ENCODE results near the gene TMEM184B. TPM values are rescaled to one million over a fixed set of nuclear protein-coding genes. Genes with fewer than 3 reads are reported as not detected.
A peak's percentile ranks its signal among the peaks of the same experiment; 100 is the strongest.

The TMEM184B gene
- total RNA-seq, 2 donors from 2014 or later: 55.4 to 57.6 TPM

- Histone ChIP-seq H3K36me3 (ENCODE audit: control insufficient read depth, insufficient read depth, low read length) (peaks cover 4% of the 10 kb centered on the region), H3K4me3 (ENCODE audit: low read length) (no peak overlapping the region), H3K27ac (ENCODE audit: low read depth, low read length) (peak overlapping the region; percentile 49), H3K9ac (ENCODE audit: extremely low read depth, low read length, poor library complexity, severe bottlenecking) (no peak overlapping the region), H3K9me3 (ENCODE audit: control insufficient read depth, low read length) (no peaks in the 10 kb centered on the region), H3K27me3 (ENCODE audit: control insufficient read depth, insufficient read depth, low read length, poor library complexity, severe bottlenecking) (no peaks in the 10 kb centered on the region), H3K4me1 (ENCODE audit: control insufficient read depth, insufficient read depth, low read length) (peaks cover 9% of the 10 kb centered on the region)
- Mint-ChIP-seq H3K36me3 (ENCODE audit: low read depth) (peaks cover 25% of the 10 kb centered on the region), H3K27me3 (ENCODE audit: insufficient read depth) (peaks cover 5% of the 10 kb centered on the region), H3K4me3 (no peak overlapping the region), H3K9me3 (no peaks in the 10 kb centered on the region), H3K4me1 (peaks cover 16% of the 10 kb centered on the region), H3K27ac (peak overlapping the region; percentile 91)
- peak; percentile 64 for DNase-seq
- TF ChIP-seq, protein P1, sequence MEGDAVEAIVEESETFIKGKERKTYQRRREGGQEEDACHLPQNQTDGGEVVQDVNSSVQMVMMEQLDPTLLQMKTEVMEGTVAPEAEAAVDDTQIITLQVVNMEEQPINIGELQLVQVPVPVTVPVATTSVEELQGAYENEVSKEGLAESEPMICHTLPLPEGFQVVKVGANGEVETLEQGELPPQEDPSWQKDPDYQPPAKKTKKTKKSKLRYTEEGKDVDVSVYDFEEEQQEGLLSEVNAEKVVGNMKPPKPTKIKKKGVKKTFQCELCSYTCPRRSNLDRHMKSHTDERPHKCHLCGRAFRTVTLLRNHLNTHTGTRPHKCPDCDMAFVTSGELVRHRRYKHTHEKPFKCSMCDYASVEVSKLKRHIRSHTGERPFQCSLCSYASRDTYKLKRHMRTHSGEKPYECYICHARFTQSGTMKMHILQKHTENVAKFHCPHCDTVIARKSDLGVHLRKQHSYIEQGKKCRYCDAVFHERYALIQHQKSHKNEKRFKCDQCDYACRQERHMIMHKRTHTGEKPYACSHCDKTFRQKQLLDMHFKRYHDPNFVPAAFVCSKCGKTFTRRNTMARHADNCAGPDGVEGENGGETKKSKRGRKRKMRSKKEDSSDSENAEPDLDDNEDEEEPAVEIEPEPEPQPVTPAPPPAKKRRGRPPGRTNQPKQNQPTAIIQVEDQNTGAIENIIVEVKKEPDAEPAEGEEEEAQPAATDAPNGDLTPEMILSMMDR (conservative IDR thresholded peaks at IDR 0.05): no peak
- WGBS, 2 experiments (ENCODE audit: insufficient coverage in 1 of 2, insufficient read length in 1 of 2): 84% methylated on average over 5 to 10 of the region's 10 CpGs
These were observed 53.2 kb downstream of the TMEM184B start for GRCh38 chr22:38219632-38220031.

- Histone ChIP-seq H3K4me1 (ENCODE audit: control insufficient read depth, insufficient read depth, low read length) (peaks cover 9% of the 10 kb centered on the region), H3K36me3 (ENCODE audit: control insufficient read depth, insufficient read depth, low read length) (peaks cover 4% of the 10 kb centered on the region), H3K9ac (ENCODE audit: extremely low read depth, low read length, poor library complexity, severe bottlenecking) (peak overlapping the region; percentile 25), H3K4me3 (ENCODE audit: low read length) (no peak overlapping the region), H3K9me3 (ENCODE audit: control insufficient read depth, low read length) (no peaks in the 10 kb centered on the region), H3K27me3 (ENCODE audit: control insufficient read depth, insufficient read depth, low read length, poor library complexity, severe bottlenecking) (no peaks in the 10 kb centered on the region), H3K27ac (ENCODE audit: low read depth, low read length) (peak overlapping the region; percentile 49)
- peaks cover 16% of the 10 kb centered on the region for H3K4me1 Mint-ChIP-seq
- WGBS, 2 experiments (ENCODE audit: insufficient coverage in 1 of 2, insufficient read length in 1 of 2): 61 to 75% methylated on average over 12 to 23 of the region's 25 CpGs
- H3K36me3 Mint-ChIP-seq (ENCODE audit: low read depth): peaks cover 20% of the 10 kb centered on the region
- H3K27me3 Mint-ChIP-seq (ENCODE audit: insufficient read depth): peaks cover 10% of the 10 kb centered on the region
- H3K9me3 Mint-ChIP-seq: no peaks in the 10 kb centered on the region
- H3K4me3 Mint-ChIP-seq: no peak overlapping the region
- peak; percentile 91 for DNase-seq
- TF ChIP-seq, protein P1 (conservative IDR thresholded peaks at IDR 0.05): no peak
- H3K27ac Mint-ChIP-seq: peak overlapping the region; percentile 91
These were observed 53.9 kb downstream of the TMEM184B start for GRCh38 chr22:38218661-38219622.

DNA sequence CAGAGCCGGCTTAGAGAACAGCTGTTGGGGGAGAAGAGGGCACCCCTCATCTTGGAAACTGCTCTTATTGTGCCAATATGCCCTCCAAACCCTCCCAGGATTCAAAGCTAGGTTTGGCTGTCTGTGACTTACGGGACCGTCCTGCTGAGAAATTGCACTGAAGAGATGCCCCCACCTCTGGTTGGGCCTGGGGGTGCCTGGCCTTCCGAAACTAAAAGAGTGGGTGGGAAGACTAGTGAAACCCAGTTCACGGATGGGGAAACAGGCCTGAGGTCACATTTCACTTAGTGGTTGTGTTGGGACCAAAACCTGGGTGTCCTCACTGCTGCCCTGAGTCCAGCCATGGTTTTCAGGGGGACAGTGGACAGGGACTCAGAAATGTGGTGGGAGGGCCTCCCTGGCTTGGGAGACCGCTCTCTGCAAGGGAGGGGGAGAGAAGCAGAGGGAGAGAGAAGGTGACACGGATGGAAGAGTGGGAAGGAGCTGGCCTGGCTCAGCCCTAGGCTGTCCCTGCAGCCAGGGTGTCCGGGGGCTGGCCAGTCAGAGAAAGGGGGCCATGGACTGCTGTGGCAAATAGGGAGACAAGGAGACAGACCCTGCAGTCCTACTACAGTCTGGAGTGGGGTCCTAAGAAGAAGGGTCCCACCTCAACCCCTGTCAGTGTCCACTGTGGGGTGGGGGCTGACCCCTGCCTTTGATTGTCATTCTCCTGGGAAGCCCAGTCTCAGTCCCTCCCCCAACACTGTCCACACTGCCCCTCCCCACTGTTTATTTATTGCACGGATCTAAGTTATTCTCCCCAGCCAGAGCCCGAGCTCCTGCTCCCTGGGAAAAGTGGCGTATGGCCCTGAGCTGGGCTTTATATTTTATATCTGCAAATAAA, 57.4 kb downstream of the TMEM184B start:
- no peak for DNase-seq
- Histone ChIP-seq H3K4me3 (ENCODE audit: low read length) (no peak overlapping the region), H3K27me3 (ENCODE audit: control insufficient read depth, insufficient read depth, low read length, poor library complexity, severe bottlenecking) (no peaks in the 10 kb centered on the region), H3K4me1 (ENCODE audit: control insufficient read depth, insufficient read depth, low read length) (peaks cover 9% of the 10 kb centered on the region), H3K9ac (ENCODE audit: extremely low read depth, low read length, poor library complexity, severe bottlenecking) (no peak overlapping the region), H3K36me3 (ENCODE audit: control insufficient read depth, insufficient read depth, low read length) (peaks cover 4% of the 10 kb centered on the region), H3K9me3 (ENCODE audit: control insufficient read depth, low read length) (no peaks in the 10 kb centered on the region), H3K27ac (ENCODE audit: low read depth, low read length) (peak overlapping the region; percentile 32)
- no peaks in the 10 kb centered on the region for H3K9me3 Mint-ChIP-seq
- H3K4me1 Mint-ChIP-seq: peaks cover 25% of the 10 kb centered on the region
- 86 to 89% methylated on average over 7 to 11 of the region's 11 CpGs for WGBS, 2 experiments (ENCODE audit: insufficient coverage in 1 of 2, insufficient read length in 1 of 2)
- peaks cover 6% of the 10 kb centered on the region for H3K36me3 Mint-ChIP-seq (ENCODE audit: low read depth)
- H3K27me3 Mint-ChIP-seq (ENCODE audit: insufficient read depth): peaks cover 23% of the 10 kb centered on the region
- TF ChIP-seq, protein P1 (conservative IDR thresholded peaks at IDR 0.05): no peak
- H3K4me3 Mint-ChIP-seq: peak overlapping the region; percentile 29
- no peak overlapping the region for H3K27ac Mint-ChIP-seq
